ENCODE data around the gene RELCH.

DNA sequence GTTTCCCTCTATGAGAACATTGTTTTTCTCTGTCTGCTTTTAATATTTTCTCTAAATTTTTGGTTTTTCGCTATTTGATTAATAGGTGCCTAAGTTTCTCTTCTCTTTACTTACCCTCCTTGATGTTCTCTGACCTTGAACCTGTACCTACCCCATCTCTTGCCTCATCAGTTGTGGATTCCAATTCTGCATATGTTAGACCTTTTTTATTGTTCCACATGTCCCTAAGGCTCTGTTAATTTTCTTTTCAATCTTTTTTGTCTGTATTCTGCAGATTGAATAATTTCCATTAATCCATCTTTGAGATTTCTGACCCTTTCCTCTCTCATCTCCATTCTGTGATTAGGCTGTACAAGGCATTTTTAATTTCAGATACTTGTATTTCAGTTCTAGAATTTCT lies 23.1 kb downstream of the RELCH start:
- TF ChIP-seq CTCF (conservative IDR thresholded peaks at IDR 0.05): no peak
- TF ChIP-seq ZFX (IDR thresholded peaks at IDR 0.05): no peak

Measured in C4-2B (cell line).